Fibroblast of villous mesenchyme (primary cell): Measurements from ENCODE around the gene PIK3CB. TPM values are rescaled to one million over a fixed set of nuclear protein-coding genes. Genes with fewer than 3 reads are reported as not detected.

Experiments used
- DNase-seq: peaks from one replicate; pipeline ENCODE4 v3.0.0-alpha.2; 2010; ENCODE audit warnings: low read depth
- H3K4me3 ChIP-seq: 2 replicates; pipeline ENCODE4 v1.5.1; 2011; ENCODE audit warnings: low read depth, mild to moderate bottlenecking, low read length
- total RNA-seq: library from RNA; depleted of rRNA; stranded (reverse); fragments of >200 nt; gene quantifications from 2 replicates; pipeline ENCODE4 v1.2.3, GENCODE V29; 2012
- TF ChIP-seq, protein P1 (sequence below): IDR thresholded peaks from 2 replicates; pipeline ENCODE4 v1.5.1; 2012; ENCODE audit warnings: low read depth, mild to moderate bottlenecking, low read length; ENCODE audit not compliant: insufficient read depth

PIK3CB gene
- total RNA-seq, 1 donor = 9.9 TPM

DNA sequence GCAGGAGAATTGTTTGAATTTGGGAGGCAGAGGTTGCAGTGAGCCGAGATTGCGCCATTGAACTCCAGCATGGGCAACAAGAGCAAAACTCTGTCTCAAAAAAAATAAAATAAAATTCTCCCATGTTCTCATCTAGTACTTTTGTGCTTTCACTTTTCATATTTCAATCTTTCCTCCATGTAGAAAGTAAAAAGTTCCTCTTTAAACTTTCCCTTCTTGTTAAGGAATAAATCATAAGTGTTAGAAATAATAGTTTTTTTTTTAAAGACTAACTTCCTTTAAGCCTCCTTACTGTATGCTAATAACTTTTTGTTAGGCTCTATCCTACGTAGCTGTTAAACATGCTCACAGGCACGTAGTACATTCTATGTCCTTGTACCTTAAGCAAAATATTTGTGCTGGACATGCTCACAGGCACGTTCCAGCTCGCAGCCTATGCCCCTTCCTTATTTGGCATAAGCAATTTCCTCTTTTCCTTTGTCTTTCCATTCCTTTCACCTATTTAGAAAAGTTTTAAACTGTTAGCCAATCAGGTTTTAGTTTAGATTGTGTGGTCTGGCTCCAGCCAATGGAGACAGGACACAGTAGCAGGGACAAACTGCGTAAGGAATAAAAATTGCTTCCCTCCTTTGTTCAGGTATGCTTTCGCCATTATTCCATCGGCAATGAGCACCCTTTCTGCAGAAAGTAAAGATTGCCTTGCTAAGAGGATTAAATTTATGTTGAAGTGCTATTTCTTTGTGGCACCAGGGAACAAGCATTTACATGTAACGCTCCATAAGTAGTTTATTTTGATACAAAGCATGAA lies 38.9 kb upstream of the PIK3CB start:
- no peak overlapping the region for H3K4me3 ChIP-seq
- TF ChIP-seq, protein P1, sequence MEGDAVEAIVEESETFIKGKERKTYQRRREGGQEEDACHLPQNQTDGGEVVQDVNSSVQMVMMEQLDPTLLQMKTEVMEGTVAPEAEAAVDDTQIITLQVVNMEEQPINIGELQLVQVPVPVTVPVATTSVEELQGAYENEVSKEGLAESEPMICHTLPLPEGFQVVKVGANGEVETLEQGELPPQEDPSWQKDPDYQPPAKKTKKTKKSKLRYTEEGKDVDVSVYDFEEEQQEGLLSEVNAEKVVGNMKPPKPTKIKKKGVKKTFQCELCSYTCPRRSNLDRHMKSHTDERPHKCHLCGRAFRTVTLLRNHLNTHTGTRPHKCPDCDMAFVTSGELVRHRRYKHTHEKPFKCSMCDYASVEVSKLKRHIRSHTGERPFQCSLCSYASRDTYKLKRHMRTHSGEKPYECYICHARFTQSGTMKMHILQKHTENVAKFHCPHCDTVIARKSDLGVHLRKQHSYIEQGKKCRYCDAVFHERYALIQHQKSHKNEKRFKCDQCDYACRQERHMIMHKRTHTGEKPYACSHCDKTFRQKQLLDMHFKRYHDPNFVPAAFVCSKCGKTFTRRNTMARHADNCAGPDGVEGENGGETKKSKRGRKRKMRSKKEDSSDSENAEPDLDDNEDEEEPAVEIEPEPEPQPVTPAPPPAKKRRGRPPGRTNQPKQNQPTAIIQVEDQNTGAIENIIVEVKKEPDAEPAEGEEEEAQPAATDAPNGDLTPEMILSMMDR = no peak
- DNase-seq = no peak

DNA sequence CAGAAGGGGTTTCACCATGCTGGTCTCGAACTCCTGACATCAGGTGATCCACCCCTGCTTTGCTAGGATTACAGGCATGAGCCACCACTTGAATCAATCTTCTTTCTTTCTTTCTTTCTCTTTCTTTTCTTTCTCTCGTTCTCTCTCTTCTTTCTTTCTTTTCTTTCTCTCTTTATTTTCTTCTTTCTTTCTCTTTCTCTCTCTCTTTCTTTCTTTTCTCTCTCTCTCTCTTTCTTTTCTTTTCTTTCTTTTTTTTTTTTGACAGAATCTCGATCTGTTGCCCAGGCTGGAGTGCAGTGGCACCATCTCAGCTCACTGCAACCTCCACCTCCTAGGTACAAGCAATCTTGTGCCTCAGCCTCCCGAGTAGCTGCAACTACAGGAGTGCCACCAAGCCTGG lies 37.9 kb upstream of the PIK3CB start:
- no peak overlapping the region for H3K4me3 ChIP-seq
- TF ChIP-seq, protein P1 = no peak
- no peak for DNase-seq

DNA sequence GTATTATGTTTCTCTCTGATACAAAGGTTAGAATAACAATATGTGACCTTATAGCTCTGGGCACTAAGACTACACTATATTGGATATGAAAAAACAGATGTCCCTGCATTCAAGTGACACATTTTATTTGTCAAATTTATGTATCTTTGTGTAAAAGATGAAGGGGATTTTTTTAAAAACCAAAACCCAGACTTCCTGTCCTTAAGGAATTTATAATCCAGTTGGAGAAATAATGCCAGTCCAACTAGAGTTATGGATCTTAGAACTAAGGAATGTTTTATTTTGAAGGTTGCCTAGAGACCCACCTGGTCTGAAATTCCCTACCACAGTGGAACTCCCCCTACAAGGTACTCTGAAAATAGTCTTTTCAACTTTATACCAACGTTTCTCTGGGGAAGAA lies 33.3 kb upstream of the PIK3CB start:
- no peak for DNase-seq
- TF ChIP-seq, protein P1 = no peak
- no peak overlapping the region for H3K4me3 ChIP-seq

DNA sequence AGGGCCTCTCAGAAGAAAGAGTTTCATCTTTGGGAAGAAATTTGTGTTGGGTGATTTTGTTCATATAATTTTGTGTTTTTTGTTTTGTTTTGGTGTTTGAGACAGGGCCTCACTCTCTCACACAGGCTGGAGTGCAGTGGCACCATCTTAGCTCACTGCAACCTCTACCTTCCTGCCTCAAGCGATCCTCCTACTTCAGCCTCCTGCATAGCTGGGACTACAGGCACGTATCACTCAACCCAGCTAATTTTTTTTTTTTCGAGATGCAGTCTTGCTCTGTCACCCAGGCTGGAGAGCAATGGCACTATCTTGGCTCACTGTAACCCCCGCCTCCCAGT lies 29.0 kb upstream of the PIK3CB start:
- H3K4me3 ChIP-seq = no peak overlapping the region
- no peak for DNase-seq
- TF ChIP-seq, protein P1 = no peak

DNA sequence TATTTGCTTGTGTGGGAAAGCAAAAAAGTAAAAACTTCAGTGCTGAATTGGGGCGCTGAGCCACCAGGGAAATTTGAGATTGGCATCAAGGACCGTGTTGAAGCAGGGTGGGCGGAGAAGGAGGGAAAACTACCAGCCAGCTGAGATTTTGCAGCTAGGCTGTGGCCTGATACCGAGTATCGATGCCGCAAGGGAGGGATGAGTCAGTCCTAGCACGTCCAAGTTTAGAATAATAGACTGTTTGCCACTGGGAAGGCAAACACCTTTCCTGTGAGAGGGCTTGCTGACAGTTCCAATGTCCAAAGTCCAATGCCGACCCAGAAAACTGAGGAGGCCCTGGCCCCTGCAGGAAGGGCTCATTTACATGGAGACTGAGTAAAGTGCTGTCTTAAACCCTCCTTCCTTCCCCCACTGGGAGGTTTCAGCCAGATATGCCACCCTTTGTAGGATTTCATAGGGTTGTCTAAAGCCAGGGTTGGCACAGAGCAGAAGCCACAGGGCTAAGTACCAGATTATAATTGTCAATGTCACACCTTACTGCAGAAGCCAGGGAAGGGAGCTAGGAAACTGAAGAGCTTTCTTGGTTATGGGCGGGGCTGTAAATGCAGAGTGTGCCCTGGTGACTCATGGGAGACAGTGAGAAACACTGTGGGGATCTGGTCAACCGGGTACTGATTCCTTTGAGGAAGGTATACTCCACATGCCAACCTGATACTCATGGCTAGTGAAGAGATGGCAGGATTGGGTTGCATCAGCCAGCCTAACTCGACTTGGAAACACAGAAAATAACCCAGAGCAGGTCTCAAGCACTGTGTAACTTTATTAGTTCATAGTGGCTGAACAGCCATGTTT lies 28.4 kb upstream of the PIK3CB start:
- H3K4me3 ChIP-seq = no peak overlapping the region
- TF ChIP-seq, protein P1 = no peak
- peak; percentile 46 for DNase-seq

DNA sequence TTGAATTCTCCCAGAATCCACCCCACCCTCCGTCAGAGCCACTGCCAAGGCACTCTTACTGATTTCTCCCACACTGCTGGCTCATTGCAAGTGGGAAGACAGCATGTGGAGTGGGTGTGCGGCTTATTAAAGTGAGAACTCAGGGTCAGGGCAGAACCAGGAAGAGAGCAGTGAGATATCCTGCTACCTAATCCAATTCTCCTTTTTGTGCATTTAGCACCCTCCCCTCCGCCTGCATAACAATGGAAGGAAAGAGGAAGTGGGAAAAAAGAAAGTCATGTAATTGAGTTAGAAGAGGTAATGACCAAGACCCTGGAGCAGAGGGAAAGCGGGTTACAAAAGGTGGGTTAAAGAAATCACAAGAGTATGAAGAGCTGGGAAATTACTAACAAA lies 27.8 kb upstream of the PIK3CB start:
- TF ChIP-seq, protein P1 = no peak
- H3K4me3 ChIP-seq = no peak overlapping the region
- DNase-seq = no peak
